HCT116 (cell line): ENCODE results near the gene DHDH. TPM values are rescaled to one million over a fixed set of nuclear protein-coding genes. Genes with fewer than 3 reads are reported as not detected.

Experiments
- ATAC-seq: fragments of 200-7000 bp; cut with Tn5 transposase; 2 replicates; pipeline ENCODE4 v1.9.1; 2020; ENCODE audit warnings: mild to moderate bottlenecking, moderate library complexity
- BruUV-seq: library from RNA; stranded (reverse); fragments of 400-500 nt; replicated peaks from 2 replicates; lab custom pipeline; 2021; lab: Mats Ljungman, UMichigan
- CTCF ChIA-PET: fragments of 300-600 bp; sonication (Branson Sonifier 250); formaldehyde crosslinking; loops from one replicate; lab custom pipeline; 2021; ENCODE audit warnings: antibody characterized with exemption; lab: Charles Lee
- POLR2A ChIA-PET: fragments of 300-600, 350-600 bp; sonication (Branson Sonifier 250); formaldehyde crosslinking; loops from one replicate; lab custom pipeline; 2021; ENCODE audit warnings: antibody characterized with exemption; lab: Charles Lee
- RAD21 ChIA-PET, 2 experiments: fragments of 300-600 bp; sonication (Branson Sonifier 250); formaldehyde crosslinking; loops; one replicate each; lab custom pipeline; 2023; ENCODE audit warnings: low total read pairs in 2 of 2; ENCODE audit not compliant: uncharacterized antibody in 2 of 2, unreplicated experiment in 2 of 2, low non-redundant PET in 1 of 2; lab: Charles Lee
- DNase-seq: peaks from one replicate; pipeline ENCODE4 v3.0.0-alpha.2; 2010; ENCODE audit warnings: low read depth, low spot score
- H2AFZ ChIP-seq: fragments of 200-600 bp; shearing (Covaris generic), sonication (generic); 2 replicates; pipeline ENCODE4 v1.6.1; 2017; ENCODE audit warnings: low read depth, mixed run types, mixed read lengths, antibody characterized with exemption, low read length; ENCODE audit not compliant: poor library complexity, severe bottlenecking
- H3K27ac ChIP-seq: 2 replicates; pipeline ENCODE4 v1.5.1; 2012; ENCODE audit warnings: low read depth, low read length
- H3K27me3 ChIP-seq: fragments of 200-600 bp; sonication (generic); 2 replicates; pipeline ENCODE4 v1.6.1; 2016; ENCODE audit warnings: mixed run types, low read length, mixed read lengths; ENCODE audit not compliant: insufficient read depth
- H3K36me3 ChIP-seq, 2 experiments: fragments of 200-500 bp in 1 of 2; fragments of 200-600 bp in 1 of 2; sonication (Bioruptor generic) in 1 of 2; sonication (generic) in 1 of 2; 2 replicates each; pipeline versions ENCODE4 v1.5.1 to v1.6.1; 2014 to 2016; ENCODE audit warnings: low read length in 2 of 2, inconsistent platforms in 1 of 2, mixed read lengths in 1 of 2, mixed run types in 1 of 2; ENCODE audit not compliant: insufficient read depth in 2 of 2, control insufficient read depth in 1 of 2
- H3K4me1 ChIP-seq, 2 experiments: fragments of 200-600 bp in 1 of 2; sonication (generic) in 1 of 2; 2 replicates each; pipeline versions ENCODE4 v1.5.1 to v1.6.1; 2012 to 2017; ENCODE audit warnings: low read length in 2 of 2, inconsistent platforms in 1 of 2, mild to moderate bottlenecking in 1 of 2, mixed read lengths in 1 of 2, mixed run types in 1 of 2, moderate library complexity in 1 of 2; ENCODE audit not compliant: insufficient read depth in 2 of 2, control insufficient read depth in 1 of 2
- H3K4me2 ChIP-seq: fragments of 200-600 bp; sonication (generic); 2 replicates; pipeline ENCODE4 v1.6.1; 2017; ENCODE audit warnings: mixed run types, low read length, mixed read lengths
- H3K4me3 ChIP-seq, 2 experiments: fragments of 200-600 bp in 1 of 2; sonication (generic) in 1 of 2; replicated peaks in 1 of 2; 2 replicates each; pipeline ENCODE4 v1.5.1; 2011 to 2016; ENCODE audit warnings: low read length in 2 of 2, control low read depth in 1 of 2, low read depth in 1 of 2, mild to moderate bottlenecking in 1 of 2, mixed read lengths in 1 of 2, mixed run types in 1 of 2
- H3K79me2 ChIP-seq: fragments of 200-600 bp; sonication (generic); 2 replicates; pipeline ENCODE4 v1.6.1; 2017; ENCODE audit warnings: mild to moderate bottlenecking, mixed run types, low read length, moderate library complexity, mixed read lengths; ENCODE audit not compliant: insufficient read depth
- H3K9ac ChIP-seq: fragments of 200-600 bp; sonication (generic); 2 replicates; pipeline ENCODE4 v1.6.1; 2016; ENCODE audit warnings: low read length, mixed read lengths
- H3K9me2 ChIP-seq: fragments of 200-600 bp; sonication (generic), shearing (Covaris generic); 2 replicates; pipeline ENCODE4 v1.6.1; 2017; ENCODE audit warnings: mixed run types, mild to moderate bottlenecking, moderate library complexity; ENCODE audit not compliant: insufficient read depth
- H3K9me3 ChIP-seq, 2 experiments: fragments of 200-500 bp in 1 of 2; fragments of 200-600 bp in 1 of 2; sonication (Bioruptor generic) in 1 of 2; sonication (generic) in 1 of 2; 2 replicates each; pipeline ENCODE4 v1.6.1; 2014 to 2017; ENCODE audit warnings: low read length in 2 of 2, mixed read lengths in 2 of 2, inconsistent platforms in 1 of 2, low read depth in 1 of 2, mild to moderate bottlenecking in 1 of 2, mixed run types in 1 of 2, moderate library complexity in 1 of 2; ENCODE audit not compliant: control insufficient read depth in 1 of 2, insufficient read depth in 1 of 2
- H4K20me1 ChIP-seq: fragments of 200-600 bp; sonication (generic), shearing (Covaris generic); 2 replicates; pipeline ENCODE4 v1.6.1; 2017; ENCODE audit warnings: mixed run types, mild to moderate bottlenecking, moderate library complexity; ENCODE audit not compliant: insufficient read depth
- ATF3 ChIP-seq: IDR thresholded peaks from 2 replicates; pipeline ENCODE4 v1.6.1; 2012
- CBX3 ChIP-seq: IDR thresholded peaks from 2 replicates; pipeline ENCODE4 v1.6.1; 2012; ENCODE audit warnings: low read depth
- CEBPB ChIP-seq: IDR thresholded peaks from 2 replicates; pipeline ENCODE4 v1.6.1; 2012; ENCODE audit warnings: low read depth
- EGR1 ChIP-seq: IDR thresholded peaks from 2 replicates; pipeline ENCODE4 v1.6.1; 2012; ENCODE audit warnings: low read depth
- ELF1 ChIP-seq: IDR thresholded peaks from 2 replicates; pipeline ENCODE4 v1.6.1; 2012; ENCODE audit warnings: low read depth, borderline replicate concordance
- EZH2 ChIP-seq: fragments of 200-600 bp; sonication (generic); IDR thresholded peaks from 2 replicates; pipeline ENCODE4 v1.6.1; 2017; ENCODE audit warnings: antibody characterized with exemption, mixed run types
- EZH2phosphoT487 ChIP-seq: fragments of 200-600 bp; IDR thresholded peaks from 2 replicates; pipeline ENCODE4 v1.6.1; 2018; ENCODE audit warnings: antibody characterized with exemption, borderline replicate concordance
- FOSL1 ChIP-seq: IDR thresholded peaks from 2 replicates; pipeline ENCODE4 v1.6.1; 2012; ENCODE audit warnings: low read depth
- JUND ChIP-seq: IDR thresholded peaks from 2 replicates; pipeline ENCODE4 v1.6.1; 2012
- MAX ChIP-seq: IDR thresholded peaks from 2 replicates; pipeline ENCODE4 v1.6.1; 2012
- POLR2AphosphoS5 ChIP-seq: IDR thresholded peaks from 2 replicates; pipeline ENCODE4 v1.6.1; 2011; ENCODE audit warnings: mild to moderate bottlenecking, low read depth, low read length, moderate library complexity
- RAD21 ChIP-seq: IDR thresholded peaks from 2 replicates; pipeline ENCODE4 v1.6.1; 2012; ENCODE audit warnings: low read depth, mild to moderate bottlenecking
- REST ChIP-seq: IDR thresholded peaks from 2 replicates; pipeline ENCODE4 v1.6.1; 2012; ENCODE audit warnings: low read depth
- SP1 ChIP-seq: IDR thresholded peaks from 2 replicates; pipeline ENCODE4 v1.6.1; 2012; ENCODE audit warnings: low read depth
- SRF ChIP-seq: IDR thresholded peaks from 2 replicates; pipeline ENCODE4 v1.6.1; 2012; ENCODE audit warnings: low read depth
- TCF7L2 ChIP-seq: IDR thresholded peaks from 2 replicates; pipeline ENCODE4 v1.7.0; 2011; ENCODE audit warnings: borderline replicate concordance, inconsistent platforms; ENCODE audit not compliant: insufficient read depth, insufficient read length; ENCODE audit errors: extremely low read depth
- YY1 ChIP-seq: IDR thresholded peaks from 2 replicates; pipeline ENCODE4 v1.6.1; 2011; ENCODE audit warnings: low read length, low read depth, moderate library complexity, mild to moderate bottlenecking; ENCODE audit not compliant: insufficient replicate concordance; ENCODE audit errors: extremely low read depth
- ZFX ChIP-seq: fragments of 450-650 bp; IDR thresholded peaks from 2 replicates; pipeline ENCODE4 v1.6.1; 2017
- ZNF274 ChIP-seq: fragments of 200-500 bp; sonication (Bioruptor generic); IDR thresholded peaks from 2 replicates; pipeline ENCODE4 v1.6.1; 2014; ENCODE audit warnings: mild to moderate bottlenecking, low read depth, low read length, inconsistent platforms
- intact Hi-C: fragments of 100-400 bp; cut with micrococcal nuclease; formaldehyde crosslinking; loops from 2 replicates; pipeline ENCODE4 v1.10.0; 2022
- total RNA-seq: library from RNA; stranded (reverse); gene quantifications from one replicate; pipeline ENCODE4 v1.2.1, GENCODE V29; 2021; ENCODE audit not compliant: unreplicated experiment
- TF ChIP-seq, protein P1 (sequence below): IDR thresholded peaks from 2 replicates; pipeline ENCODE4 v1.6.1; 2011; ENCODE audit warnings: mild to moderate bottlenecking, low read length, moderate library complexity; ENCODE audit not compliant: insufficient replicate concordance; ENCODE audit errors: extremely low read depth

Gene DHDH
- total RNA-seq, 1 experiment from 2014 or later, result 8.6 TPM

GRCh38 chr19:48899781-48900476 lies 33.6 kb upstream of the DHDH start, which contains the start of gene NUCB1:
TSS of gene NUCB1 (plus strand) at chr19:48900312. CDS start at chr19:48900797, 485 bp downstream.
- intact Hi-C loops, result no loop called here
- H3K27ac ChIP-seq, result peak within 1 kb of the TSS; percentile 48
- H3K27me3 ChIP-seq, result no peaks in the 10 kb centered on the region
- ChIA-PET POLR2A (interaction anchor here (0.6 to 2.3 kb wide), 10 partner anchors 13 to 75 kb away, joined by 3 to 16 read pairs (median 3); partner anchors contain the start of genes BAX, DHDH and PPP1R15A), RAD21 (interaction anchor here in 1 of 2 experiments (0.5 kb wide), 1 partner anchor 105 kb away, joined by 4 read pairs; no protein-coding TSS in a partner anchor), CTCF (interaction anchor here (0.8 to 1.1 kb wide), 5 partner anchors 13 to 94 kb away, joined by 3 read pairs; partner anchors contain the start of genes GYS1 and RUVBL2)
- H2AFZ ChIP-seq, result no peak within 1 kb of the TSS
- H3K4me1 ChIP-seq, result peaks cover 3 to 26% of the 10 kb centered on the region in 2 experiments; a peak in 3 of 4 replicates
- peak within 1 kb of the TSS; percentile 95 for H3K4me2 ChIP-seq
- BruUV-seq, result TSS peak; percentile 91
- peak within 1 kb of the TSS; percentile 89 for H3K9ac ChIP-seq
- no peaks in the 10 kb centered on the region for H3K9me3 ChIP-seq
- no peaks in the 10 kb centered on the region for H3K9me2 ChIP-seq
- no peaks in the 10 kb centered on the region for H4K20me1 ChIP-seq
- ATAC-seq (peak; percentile 97), DNase-seq (peak; percentile 96)
- peak within 1 kb of the TSS; percentile 95 for H3K4me3 ChIP-seq
- H3K79me2 ChIP-seq, result peaks cover 10% of the 10 kb centered on the region; the same call in 1 of the 2 replicates
- peaks cover 0 to 2% of the 10 kb centered on the region in 2 experiments; a peak in 1 of 4 replicates for H3K36me3 ChIP-seq
- TF ChIP-seq ZNF274 (no peak), ZFX (0 out of 2 replicates have a peak, but pooled peaks have one; percentile 3), EZH2phosphoT487 (no peak), FOSL1 (no peak), CEBPB (no peak), REST (no peak), CBX3 (no peak), SRF (no peak; the same call in 1 of the 2 replicates), YY1 (peak; percentile 15), RAD21 (no peak; the same call in 1 of the 2 replicates), TCF7L2 (peak; percentile 68), MAX (peak; percentile 85), SP1 (peak; percentile 87), ATF3 (no peak), EGR1 (no peak; the same call in 1 of the 2 replicates), POLR2AphosphoS5 (peak; percentile 78), JUND (no peak), EZH2 (no peak), ELF1 (no peak; the same call in 1 of the 2 replicates)
- TF ChIP-seq, protein P1, sequence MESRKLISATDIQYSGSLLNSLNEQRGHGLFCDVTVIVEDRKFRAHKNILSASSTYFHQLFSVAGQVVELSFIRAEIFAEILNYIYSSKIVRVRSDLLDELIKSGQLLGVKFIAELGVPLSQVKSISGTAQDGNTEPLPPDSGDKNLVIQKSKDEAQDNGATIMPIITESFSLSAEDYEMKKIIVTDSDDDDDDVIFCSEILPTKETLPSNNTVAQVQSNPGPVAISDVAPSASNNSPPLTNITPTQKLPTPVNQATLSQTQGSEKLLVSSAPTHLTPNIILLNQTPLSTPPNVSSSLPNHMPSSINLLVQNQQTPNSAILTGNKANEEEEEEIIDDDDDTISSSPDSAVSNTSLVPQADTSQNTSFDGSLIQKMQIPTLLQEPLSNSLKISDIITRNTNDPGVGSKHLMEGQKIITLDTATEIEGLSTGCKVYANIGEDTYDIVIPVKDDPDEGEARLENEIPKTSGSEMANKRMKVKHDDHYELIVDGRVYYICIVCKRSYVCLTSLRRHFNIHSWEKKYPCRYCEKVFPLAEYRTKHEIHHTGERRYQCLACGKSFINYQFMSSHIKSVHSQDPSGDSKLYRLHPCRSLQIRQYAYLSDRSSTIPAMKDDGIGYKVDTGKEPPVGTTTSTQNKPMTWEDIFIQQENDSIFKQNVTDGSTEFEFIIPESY, result no peak
